Panc1 (cell line): ENCODE measurements around the gene GTSE1.

Source experiments
- CTCF ChIP-seq: fragments of 450-650 bp; IDR thresholded peaks from 2 replicates; pipeline ENCODE4 v1.5.1; 2017; ENCODE audit warnings: mild to moderate bottlenecking
- POLR2AphosphoS5 ChIP-seq: IDR thresholded peaks from 2 replicates; pipeline ENCODE4 v1.6.1; 2012; ENCODE audit warnings: mild to moderate bottlenecking, low read depth, low read length, moderate library complexity
- SIN3A ChIP-seq: IDR thresholded peaks from 2 replicates; pipeline ENCODE4 v1.6.1; 2012; ENCODE audit warnings: low read depth, mild to moderate bottlenecking, low read length, moderate library complexity, borderline replicate concordance; ENCODE audit not compliant: insufficient read depth
- TCF7L2 ChIP-seq: IDR thresholded peaks from 2 replicates; pipeline ENCODE4 v1.6.1; 2011; ENCODE audit warnings: mild to moderate bottlenecking, low read depth, low read length, inconsistent platforms

GRCh38 chr22:46380069-46380468 is 83.4 kb downstream of the GTSE1 start:
- no peak for TF ChIP-seq TCF7L2
- no peak for TF ChIP-seq CTCF
- TF ChIP-seq SIN3A: no peak
- TF ChIP-seq POLR2AphosphoS5: no peak
